CD14-positive monocyte (primary cell): Measurements from ENCODE around the gene GLB1L3. TPM values are rescaled to one million over a fixed set of nuclear protein-coding genes. Genes with fewer than 3 reads are reported as not detected.

Source experiments
- DNase-seq, 3 donors: peaks; one replicate each; pipeline ENCODE4 v3.0.0-alpha.2; 2011 to 2022
- H2AFZ ChIP-seq: 2 replicates; pipeline ENCODE4 v1.6.0; 2012; ENCODE audit warnings: mild to moderate bottlenecking, low read depth, low read length, inconsistent platforms; ENCODE audit not compliant: insufficient read depth, poor library complexity, severe bottlenecking
- H3K27ac ChIP-seq, 2 donors: 1 replicate in 1 of 2; 2 replicates in 1 of 2; pipeline ENCODE4 v1.5.1; 2012 to 2013; ENCODE audit warnings: low read length in 2 of 2, control low read depth in 1 of 2, inconsistent platforms in 1 of 2, low read depth in 1 of 2, mild to moderate bottlenecking in 1 of 2
- H3K27me3 ChIP-seq, 2 donors: one replicate each; pipeline versions ENCODE4 v1.6.0 to v1.6.1; 2011 to 2013; ENCODE audit warnings: low read length in 2 of 2; ENCODE audit not compliant: control insufficient read depth in 2 of 2, insufficient read depth in 2 of 2
- H3K36me3 ChIP-seq, 2 donors: replicated peaks in 1 of 2; 1 replicate in 1 of 2; 2 replicates in 1 of 2; pipeline versions ENCODE4 v1.5.1 to v1.6.1; 2012 to 2013; ENCODE audit warnings: low read length in 2 of 2, control low read depth in 1 of 2, inconsistent platforms in 1 of 2, mild to moderate bottlenecking in 1 of 2; ENCODE audit not compliant: insufficient read depth in 2 of 2, control insufficient read depth in 1 of 2
- H3K4me1 ChIP-seq, 2 donors: 1 replicate in 1 of 2; 2 replicates in 1 of 2; pipeline versions ENCODE4 v1.5.1 to v1.6.1; 2012 to 2013; ENCODE audit warnings: low read length in 2 of 2, control low read depth in 1 of 2, inconsistent platforms in 1 of 2, mild to moderate bottlenecking in 1 of 2, moderate library complexity in 1 of 2; ENCODE audit not compliant: insufficient read depth in 2 of 2, control insufficient read depth in 1 of 2
- H3K4me2 ChIP-seq: replicated peaks from 2 replicates; pipeline ENCODE3; 2012; ENCODE audit warnings: low read length, moderate library complexity, mild to moderate bottlenecking; ENCODE audit not compliant: poor library complexity, severe bottlenecking; ENCODE audit errors: extremely low read depth
- H3K4me3 ChIP-seq, 3 experiments: fragments of 200-600 bp in 1 of 3; sonication (generic) in 1 of 3; replicated peaks in 1 of 3; 1 replicate in 2 of 3; 2 replicates in 1 of 3; pipeline ENCODE4 v1.5.1; 2011 to 2013; ENCODE audit warnings: low read length in 3 of 3, mild to moderate bottlenecking in 3 of 3, control low read depth in 2 of 3, low read depth in 2 of 3, inconsistent platforms in 1 of 3, moderate library complexity in 1 of 3
- H3K79me2 ChIP-seq: 2 replicates; pipeline ENCODE4 v1.6.0; 2012; ENCODE audit warnings: mild to moderate bottlenecking, control low read depth, inconsistent platforms, low read length, moderate library complexity; ENCODE audit not compliant: insufficient read depth
- H3K9ac ChIP-seq: 2 replicates; pipeline ENCODE4 v1.6.0; 2017; ENCODE audit warnings: low read length, mild to moderate bottlenecking; ENCODE audit not compliant: insufficient read depth, poor library complexity, severe bottlenecking
- H3K9me3 ChIP-seq, 2 donors: replicated peaks in 1 of 2; 1 replicate in 1 of 2; 2 replicates in 1 of 2; pipeline versions ENCODE4 v1.5.1 to v1.6.1; 2012 to 2013; ENCODE audit warnings: low read length in 2 of 2, control low read depth in 1 of 2; ENCODE audit not compliant: control insufficient read depth in 1 of 2, insufficient read depth in 1 of 2
- H4K20me1 ChIP-seq: 2 replicates; pipeline ENCODE4 v1.6.0; 2012; ENCODE audit warnings: mild to moderate bottlenecking, low read length, control low read depth, moderate library complexity; ENCODE audit not compliant: insufficient read depth
- H3K27ac Mint-ChIP-seq, 7 donors: one replicate each; pipeline ENCODE4 v1.8.0; 2020; ENCODE audit warnings: mild to moderate bottlenecking in 7 of 7, mixed read lengths in 7 of 7, moderate library complexity in 6 of 7, inconsistent platforms in 2 of 7
- H3K27me3 Mint-ChIP-seq, 3 donors: one replicate each; pipeline ENCODE4 v1.8.0; 2021 to 2022; ENCODE audit warnings: low read depth in 3 of 3, mild to moderate bottlenecking in 3 of 3, mixed read lengths in 3 of 3, moderate library complexity in 3 of 3, inconsistent platforms in 1 of 3
- H3K36me3 Mint-ChIP-seq, 2 donors: one replicate each; pipeline ENCODE4 v1.8.0; 2020; ENCODE audit warnings: mixed read lengths in 2 of 2, inconsistent platforms in 1 of 2, mild to moderate bottlenecking in 1 of 2
- H3K4me1 Mint-ChIP-seq: one replicate; pipeline ENCODE4 v1.8.0; 2020; ENCODE audit warnings: mild to moderate bottlenecking, mixed read lengths
- H3K4me3 Mint-ChIP-seq, 2 donors: one replicate each; pipeline ENCODE4 v1.8.0; 2020; ENCODE audit warnings: mild to moderate bottlenecking in 2 of 2, mixed read lengths in 2 of 2, moderate library complexity in 1 of 2
- H3K9me3 Mint-ChIP-seq, 7 donors: one replicate each; pipeline ENCODE4 v1.8.0; 2020 to 2022; ENCODE audit warnings: mixed read lengths in 7 of 7, mild to moderate bottlenecking in 6 of 7, moderate library complexity in 6 of 7, inconsistent platforms in 2 of 7
- WGBS: methylation state at CpG from one replicate; pipeline ENCODE4 v1.1.5; 2013; ENCODE audit warnings: missing lambda C conversion rate; ENCODE audit not compliant: insufficient coverage; 5-methylcytosine and 5-hydroxymethylcytosine counted together
- intact Hi-C, 2 donors: fragments of 100-400 bp; cut with micrococcal nuclease; formaldehyde crosslinking; loops; one replicate each; pipeline versions ENCODE4 v1.15.0 to v1.15.1; 2023
- polyA plus RNA-seq, 3 donors: library from polyadenylated mRNA; depleted of rRNA in 1 of 3; unstranded in 2 of 3; stranded (reverse) in 1 of 3; fragments of 300-500 nt in 2 of 3; fragments of >200 nt in 1 of 3; fragmentation: Illumina TruSeq in 2 of 3; gene quantifications; 1 replicate in 2 of 3; 2 replicates in 1 of 3; pipeline ENCODE4 v1.2.3, GENCODE V29; 2012 to 2021
- TF ChIP-seq, protein P1 (sequence below): fragments of 200-600 bp; IDR thresholded peaks from one replicate; pipeline ENCODE4 v1.8.0; 2022; ENCODE audit warnings: antibody characterized with exemption, mild to moderate bottlenecking

The GLB1L3 gene
- polyA plus RNA-seq, 3 donors = not detected

DNA sequence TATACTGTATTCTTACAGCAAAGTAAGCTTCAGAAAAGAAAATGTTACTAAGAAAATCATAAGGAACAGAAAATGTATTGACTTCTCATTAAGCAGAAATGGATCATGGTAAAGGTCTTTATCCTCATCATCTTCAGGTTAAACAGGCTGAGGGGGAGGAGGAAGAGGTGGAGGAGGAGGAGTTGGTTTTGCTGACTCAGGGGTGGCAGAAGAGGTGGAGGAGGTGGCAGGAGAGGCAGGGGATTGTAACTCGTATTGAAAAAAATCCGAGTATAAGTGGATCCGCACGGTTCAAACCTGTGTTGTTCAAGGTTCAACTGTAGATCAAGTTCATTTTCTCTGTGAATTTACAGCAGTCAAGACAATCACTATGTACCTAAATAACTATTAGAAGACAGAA, 13.0 kb downstream of the GLB1L3 start:
- intact Hi-C loops = no loop called here
- WGBS = 90% methylated on average over 4 of the region's 4 CpGs
- H3K27ac Mint-ChIP-seq = peak overlapping the region in 1 of 7 donors; percentile 52

DNA sequence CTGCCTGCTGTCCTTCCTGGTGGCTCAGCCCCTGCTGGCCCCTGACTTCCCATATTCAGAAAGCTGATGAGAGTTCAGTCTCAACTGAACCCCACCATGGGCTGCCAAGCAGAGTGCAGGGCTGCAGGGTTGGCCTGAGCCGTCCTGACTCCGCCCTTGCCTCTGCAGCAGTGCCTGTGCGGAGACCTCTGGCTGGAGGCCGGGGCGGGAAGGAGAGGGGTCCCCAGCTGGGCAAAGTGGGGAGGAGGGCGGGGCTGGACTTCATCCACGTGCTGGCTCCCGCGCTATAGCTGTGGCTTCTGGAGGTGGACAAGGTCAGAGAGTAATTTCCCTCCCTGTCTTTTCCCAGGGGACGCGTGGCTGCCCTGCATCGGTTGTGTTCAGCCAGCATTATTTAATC, 13.6 kb downstream of the GLB1L3 start:
- Histone ChIP-seq H3K4me1 (no peaks in the 10 kb centered on the region), H4K20me1 (no peaks in the 10 kb centered on the region), H3K9me3 (no peaks in the 10 kb centered on the region), H3K36me3 (no peaks in the 10 kb centered on the region), H3K27me3 (peaks cover 0 to 2% of the 10 kb centered on the region in 2 donors), H3K9ac (no peak overlapping the region), H3K79me2 (no peaks in the 10 kb centered on the region), H3K27ac (no peak overlapping the region), H3K4me3 (no peak overlapping the region), H3K4me2 (no peak overlapping the region), H2AFZ (no peak overlapping the region)
- Mint-ChIP-seq H3K27me3 (peaks cover 9 to 30% (median 16%) of the 10 kb centered on the region in 3 donors), H3K27ac (no peak overlapping the region), H3K36me3 (no peaks in the 10 kb centered on the region), H3K4me3 (peak overlapping the region in 1 of 2 donors; percentile 5), H3K4me1 (no peaks in the 10 kb centered on the region), H3K9me3 (peaks cover 0 to 4% (median 0%) of the 10 kb centered on the region in 7 donors)
- 76% methylated on average over 11 of the region's 12 CpGs for WGBS
- intact Hi-C loops = no loop called here
- TF ChIP-seq, protein P1, sequence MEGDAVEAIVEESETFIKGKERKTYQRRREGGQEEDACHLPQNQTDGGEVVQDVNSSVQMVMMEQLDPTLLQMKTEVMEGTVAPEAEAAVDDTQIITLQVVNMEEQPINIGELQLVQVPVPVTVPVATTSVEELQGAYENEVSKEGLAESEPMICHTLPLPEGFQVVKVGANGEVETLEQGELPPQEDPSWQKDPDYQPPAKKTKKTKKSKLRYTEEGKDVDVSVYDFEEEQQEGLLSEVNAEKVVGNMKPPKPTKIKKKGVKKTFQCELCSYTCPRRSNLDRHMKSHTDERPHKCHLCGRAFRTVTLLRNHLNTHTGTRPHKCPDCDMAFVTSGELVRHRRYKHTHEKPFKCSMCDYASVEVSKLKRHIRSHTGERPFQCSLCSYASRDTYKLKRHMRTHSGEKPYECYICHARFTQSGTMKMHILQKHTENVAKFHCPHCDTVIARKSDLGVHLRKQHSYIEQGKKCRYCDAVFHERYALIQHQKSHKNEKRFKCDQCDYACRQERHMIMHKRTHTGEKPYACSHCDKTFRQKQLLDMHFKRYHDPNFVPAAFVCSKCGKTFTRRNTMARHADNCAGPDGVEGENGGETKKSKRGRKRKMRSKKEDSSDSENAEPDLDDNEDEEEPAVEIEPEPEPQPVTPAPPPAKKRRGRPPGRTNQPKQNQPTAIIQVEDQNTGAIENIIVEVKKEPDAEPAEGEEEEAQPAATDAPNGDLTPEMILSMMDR = no peak
- no peak for DNase-seq

More for the DNA sequence above, 13.0 kb downstream of the GLB1L3 start:
- no peak overlapping the region for H3K4me3 Mint-ChIP-seq
- Histone ChIP-seq H2AFZ (no peak overlapping the region), H3K27me3 (peaks cover 0 to 2% of the 10 kb centered on the region in 2 donors), H4K20me1 (no peaks in the 10 kb centered on the region), H3K9me3 (no peaks in the 10 kb centered on the region), H3K9ac (no peak overlapping the region), H3K79me2 (no peaks in the 10 kb centered on the region), H3K36me3 (no peaks in the 10 kb centered on the region), H3K4me3 (no peak overlapping the region), H3K4me2 (no peak overlapping the region), H3K4me1 (no peaks in the 10 kb centered on the region), H3K27ac (no peak overlapping the region)
- TF ChIP-seq, protein P1 = no peak
- H3K4me1 Mint-ChIP-seq = no peaks in the 10 kb centered on the region
- peaks cover 0 to 4% (median 0%) of the 10 kb centered on the region in 7 donors for H3K9me3 Mint-ChIP-seq
- DNase-seq = no peak
- no peaks in the 10 kb centered on the region for H3K36me3 Mint-ChIP-seq
- H3K27me3 Mint-ChIP-seq = peaks cover 12 to 34% (median 16%) of the 10 kb centered on the region in 3 donors
